Mucosa of gallbladder (tissue), 1 donor: ENCODE measurements around the gene IFI27L1. TPM values are rescaled to one million over a fixed set of nuclear protein-coding genes. Genes with fewer than 3 reads are reported as not detected.

ENCODE experiments used
- DNase-seq: peaks from one replicate; pipeline ENCODE4 v3.0.0-alpha.2; 2020; ENCODE audit warnings: low spot score
- total RNA-seq: library from RNA; stranded (reverse); gene quantifications from one replicate; pipeline ENCODE4 v1.2.1, GENCODE V29; 2021
- donor health status: DM: no; HTN: no; CAD: no.

The IFI27L1 gene
- total RNA-seq, 1 donor from 2014 or later = 19.8 TPM

DNA sequence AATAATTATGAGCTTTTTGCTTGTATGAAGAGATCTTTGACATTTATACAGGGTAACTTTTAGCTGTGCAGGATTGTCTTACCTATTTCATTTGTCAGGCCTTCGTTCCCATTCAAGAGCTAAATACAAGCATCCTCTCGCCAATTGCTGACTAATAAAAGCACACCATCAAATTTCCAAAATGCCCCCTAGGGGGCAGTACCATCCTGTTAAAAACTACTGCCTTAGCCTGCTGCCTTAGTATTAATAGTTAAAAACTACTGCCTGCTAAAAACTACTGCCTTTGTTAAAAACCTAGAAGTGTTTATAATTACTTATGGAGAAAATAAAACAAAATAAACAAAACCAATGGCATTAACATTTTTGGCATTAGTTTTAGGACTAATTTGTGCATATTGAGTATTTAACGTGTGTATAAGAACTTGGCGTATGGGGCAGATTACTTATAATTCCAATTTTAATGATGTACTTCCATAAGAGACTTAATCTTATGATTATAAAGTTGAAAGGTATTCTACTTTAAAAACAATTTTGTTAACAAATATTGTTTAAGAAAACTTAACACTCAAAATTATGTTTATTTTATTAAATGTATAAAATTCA, 51.3 kb downstream of the IFI27L1 start:
- peak; percentile 69 for DNase-seq

- DNase-seq = no peak
Observed at GRCh38 chr14:94135476-94135875, 54.4 kb downstream of the IFI27L1 start.

- DNase-seq = peak; percentile 92
Observed at GRCh38 chr14:94136575-94137331, 55.6 kb downstream of the IFI27L1 start.

GRCh38 chr14:94138251-94138650, 57.1 kb downstream of the IFI27L1 start:
- DNase-seq = no peak

GRCh38 chr14:94139006-94139405, 57.9 kb downstream of the IFI27L1 start:
- no peak for DNase-seq

- no peak for DNase-seq
Observed at GRCh38 chr14:94139421-94139820, 58.3 kb downstream of the IFI27L1 start.

DNA sequence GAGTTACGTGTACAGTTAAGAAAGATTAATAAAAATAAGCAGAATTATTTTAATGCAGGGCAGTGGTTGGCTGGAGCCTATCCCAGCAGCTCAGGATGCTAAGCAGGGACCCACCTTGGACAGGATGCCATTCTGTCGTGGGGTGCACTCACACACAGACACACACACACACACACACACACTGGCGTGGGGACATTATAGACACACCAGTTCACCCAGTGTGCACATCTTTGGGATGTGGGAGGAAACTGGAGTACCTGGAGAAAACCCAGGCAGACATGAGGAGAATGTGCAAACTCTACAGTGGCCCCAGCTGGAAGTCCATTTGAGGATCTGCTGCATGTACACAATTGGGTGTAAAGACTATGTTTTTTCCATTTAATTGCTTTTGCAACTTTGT, 61.1 kb downstream of the IFI27L1 start:
- no peak for DNase-seq

GRCh38 chr14:94142836-94143235, 61.7 kb downstream of the IFI27L1 start:
- DNase-seq = no peak

- no peak for DNase-seq
Observed at GRCh38 chr14:94143239-94143638, 62.1 kb downstream of the IFI27L1 start.

DNA sequence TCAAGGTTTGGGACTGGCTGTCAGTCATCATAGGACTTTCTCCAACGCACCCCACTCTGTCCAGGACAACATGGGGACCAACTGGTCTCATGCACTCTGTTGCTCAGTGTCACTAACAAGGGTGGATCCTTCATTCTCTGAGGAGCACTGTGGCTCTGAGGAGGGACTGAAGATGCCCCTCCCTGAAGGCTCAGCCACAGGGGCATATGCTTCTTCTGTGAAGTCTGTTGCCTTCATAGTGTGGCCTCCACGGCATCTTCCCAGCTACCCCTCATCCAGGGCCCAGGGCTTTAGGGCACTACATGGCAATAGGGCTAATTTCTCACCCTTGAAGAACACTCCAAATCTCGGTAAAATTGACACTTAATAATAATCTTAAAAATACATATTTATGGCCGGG, 62.6 kb downstream of the IFI27L1 start:
- no peak for DNase-seq

- no peak for DNase-seq
Observed at GRCh38 chr14:94144765-94145164, 63.7 kb downstream of the IFI27L1 start.

DNA sequence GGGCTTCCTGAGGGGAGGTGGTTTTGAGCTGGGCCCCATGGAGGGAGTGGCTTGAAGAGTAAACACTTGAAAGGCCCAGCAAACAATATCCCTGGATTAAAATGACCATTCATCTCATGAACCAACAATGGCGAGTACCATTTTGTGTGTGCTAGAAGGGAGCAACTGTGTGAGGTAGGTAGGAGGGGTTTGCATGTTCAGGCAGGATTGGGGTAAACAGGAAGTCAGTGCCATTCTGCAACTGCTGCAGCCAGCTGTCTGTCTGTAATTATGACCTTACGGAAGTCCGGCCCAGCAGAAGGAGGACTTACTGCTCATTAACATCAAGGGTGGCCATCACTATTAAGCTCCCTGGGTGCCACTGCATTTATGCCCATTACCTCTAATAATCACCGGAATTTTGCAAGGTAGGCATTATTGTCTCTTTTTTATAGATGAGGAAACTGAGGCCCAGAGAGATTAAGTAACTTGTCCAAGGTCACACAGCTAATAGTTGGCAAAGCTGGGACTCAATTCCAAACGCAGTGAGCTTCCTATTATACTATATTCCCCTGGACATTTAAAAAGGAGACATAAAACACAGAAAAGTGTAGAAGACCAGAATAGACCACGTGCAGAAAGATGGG, 64.9 kb downstream of the IFI27L1 start:
- no peak for DNase-seq

Other genes with a start within 250 kb of the IFI27L1 start
- not detected for gene FAM181A, start 154.0 kb upstream of the IFI27L1 start, total RNA-seq
- gene ASB2, start 104.7 kb upstream of the IFI27L1 start, total RNA-seq = 28.0 TPM
- gene CCDC197, start 84.0 kb upstream of the IFI27L1 start, total RNA-seq = not detected
- gene OTUB2, start 55.0 kb upstream of the IFI27L1 start, total RNA-seq = 2.1 TPM
- 187 TPM for gene DDX24, start 108 bp upstream of the IFI27L1 start, total RNA-seq
- 478 TPM for gene IFI27, start 29.4 kb downstream of the IFI27L1 start, total RNA-seq
- 61.8 TPM for gene IFI27L2, start 48.3 kb downstream of the IFI27L1 start, total RNA-seq
- gene PPP4R4, start 93.0 kb downstream of the IFI27L1 start, total RNA-seq = 1.4 TPM
- gene SERPINA10, start 212.0 kb downstream of the IFI27L1 start, total RNA-seq = 0.32 TPM
- 88.3 TPM for gene SERPINA6, start 242.0 kb downstream of the IFI27L1 start, total RNA-seq